RWPE2 (cell line): ENCODE results near the gene SNRPA.

Experiments
- ATAC-seq: fragments of 200-7000 bp; cut with Tn5 transposase; 3 replicates; pipeline ENCODE4 v1.9.1; 2021; ENCODE audit warnings: low read depth
- DNase-seq: peaks from one replicate; pipeline ENCODE4 v3.0.0-alpha.2; 2020; ENCODE audit warnings: low spot score
- H3K27ac ChIP-seq: fragments of 450-650 bp; 2 replicates; pipeline ENCODE4 v1.5.1; 2017; ENCODE audit warnings: mild to moderate bottlenecking; ENCODE audit not compliant: poor library complexity, severe bottlenecking
- H3K27me3 ChIP-seq: fragments of 250-450 bp; sonication (Bioruptor Pico); 2 replicates; pipeline ENCODE4 v1.5.1; 2021; ENCODE audit warnings: mild to moderate bottlenecking, moderate library complexity; ENCODE audit not compliant: insufficient read depth, poor library complexity, severe bottlenecking
- H3K36me3 ChIP-seq: fragments of 250-450 bp; sonication (Bioruptor Pico); 2 replicates; pipeline ENCODE4 v1.5.1; 2020; ENCODE audit warnings: low read depth, mild to moderate bottlenecking, moderate library complexity
- H3K4me1 ChIP-seq: fragments of 250-450 bp; sonication (Bioruptor Pico); 2 replicates; pipeline ENCODE4 v1.5.1; 2021; ENCODE audit warnings: mild to moderate bottlenecking, moderate library complexity; ENCODE audit not compliant: insufficient read depth, poor library complexity, severe bottlenecking
- H3K4me3 ChIP-seq: fragments of 250-450 bp; sonication (Bioruptor Pico); 2 replicates; pipeline ENCODE4 v1.5.1; 2021; ENCODE audit warnings: mild to moderate bottlenecking, moderate library complexity; ENCODE audit not compliant: severe bottlenecking
- H3K9me3 ChIP-seq: fragments of 250-450 bp; sonication (Bioruptor Pico); 2 replicates; pipeline ENCODE4 v1.5.1; 2021; ENCODE audit warnings: mild to moderate bottlenecking, moderate library complexity; ENCODE audit not compliant: severe bottlenecking
- CTCF ChIP-seq: fragments of 450-650 bp; IDR thresholded peaks from one replicate; pipeline ENCODE4 v1.5.1; 2017; ENCODE audit warnings: mild to moderate bottlenecking, moderate library complexity; ENCODE audit not compliant: poor library complexity, severe bottlenecking

Gene SNRPA

GRCh38 chr19:40807147-40808020, 56.4 kb downstream of the SNRPA start:
- Histone ChIP-seq H3K4me1 (peaks cover 19% of the 10 kb centered on the region), H3K27me3 (no peaks in the 10 kb centered on the region), H3K9me3 (no peaks in the 10 kb centered on the region), H3K4me3 (no peak overlapping the region), H3K36me3 (peaks cover 63% of the 10 kb centered on the region), H3K27ac (peak overlapping the region; percentile 12)
- ATAC-seq (no peak), DNase-seq (no peak)
- peak; percentile 48 for TF ChIP-seq CTCF

GRCh38 chr19:40808021-40808325, 57.0 kb downstream of the SNRPA start:
- no peak for TF ChIP-seq CTCF
- H3K27me3 ChIP-seq: no peaks in the 10 kb centered on the region
- H3K9me3 ChIP-seq: no peaks in the 10 kb centered on the region
- H3K27ac ChIP-seq: no peak overlapping the region
- DNase-seq: no peak
- peaks cover 59% of the 10 kb centered on the region for H3K36me3 ChIP-seq
- ATAC-seq: no peak
- H3K4me1 ChIP-seq: peaks cover 14% of the 10 kb centered on the region
- H3K4me3 ChIP-seq: no peak overlapping the region

GRCh38 chr19:40808497-40808896, 57.5 kb downstream of the SNRPA start:
- ATAC-seq (no peak), DNase-seq (no peak)
- Histone ChIP-seq H3K9me3 (no peaks in the 10 kb centered on the region), H3K27me3 (no peaks in the 10 kb centered on the region), H3K4me1 (peaks cover 9% of the 10 kb centered on the region), H3K4me3 (no peak overlapping the region), H3K36me3 (peaks cover 54% of the 10 kb centered on the region), H3K27ac (no peak overlapping the region)
- no peak for TF ChIP-seq CTCF

- H3K4me1 ChIP-seq: peaks cover 4% of the 10 kb centered on the region
- H3K4me3 ChIP-seq: no peak overlapping the region
- TF ChIP-seq CTCF: no peak
- no peaks in the 10 kb centered on the region for H3K9me3 ChIP-seq
- H3K27ac ChIP-seq: peak overlapping the region; percentile 37
- peaks cover 47% of the 10 kb centered on the region for H3K36me3 ChIP-seq
- no peaks in the 10 kb centered on the region for H3K27me3 ChIP-seq
- no peak for DNase-seq
- no peak for ATAC-seq
These were observed 58.5 kb downstream of the SNRPA start for GRCh38 chr19:40809358-40810086.
